Lower leg skin (tissue), 3 donors: ENCODE data around the gene EIF4H.

Source experiments
- CTCF ChIP-seq, 3 donors: fragments of 450-650 bp; IDR thresholded peaks; one replicate each; pipeline ENCODE4 v1.5.1; 2016; ENCODE audit warnings: antibody characterized with exemption in 3 of 3, mild to moderate bottlenecking in 3 of 3, moderate library complexity in 2 of 3
- POLR2A ChIP-seq, 2 donors: fragments of 450-650 bp; IDR thresholded peaks; one replicate each; pipeline ENCODE4 v1.6.1; 2016 to 2017; ENCODE audit warnings: antibody characterized with exemption in 2 of 2, mild to moderate bottlenecking in 1 of 2, moderate library complexity in 1 of 2

- TF ChIP-seq CTCF (IDR thresholded peaks at IDR 0.05) (no peak), POLR2A (IDR thresholded peaks at IDR 0.05) (no peak)
These were observed 13.9 kb downstream of the EIF4H start for GRCh38 chr7:74187915-74188675.
